ENCODE data around the gene ZDHHC6.

DNA sequence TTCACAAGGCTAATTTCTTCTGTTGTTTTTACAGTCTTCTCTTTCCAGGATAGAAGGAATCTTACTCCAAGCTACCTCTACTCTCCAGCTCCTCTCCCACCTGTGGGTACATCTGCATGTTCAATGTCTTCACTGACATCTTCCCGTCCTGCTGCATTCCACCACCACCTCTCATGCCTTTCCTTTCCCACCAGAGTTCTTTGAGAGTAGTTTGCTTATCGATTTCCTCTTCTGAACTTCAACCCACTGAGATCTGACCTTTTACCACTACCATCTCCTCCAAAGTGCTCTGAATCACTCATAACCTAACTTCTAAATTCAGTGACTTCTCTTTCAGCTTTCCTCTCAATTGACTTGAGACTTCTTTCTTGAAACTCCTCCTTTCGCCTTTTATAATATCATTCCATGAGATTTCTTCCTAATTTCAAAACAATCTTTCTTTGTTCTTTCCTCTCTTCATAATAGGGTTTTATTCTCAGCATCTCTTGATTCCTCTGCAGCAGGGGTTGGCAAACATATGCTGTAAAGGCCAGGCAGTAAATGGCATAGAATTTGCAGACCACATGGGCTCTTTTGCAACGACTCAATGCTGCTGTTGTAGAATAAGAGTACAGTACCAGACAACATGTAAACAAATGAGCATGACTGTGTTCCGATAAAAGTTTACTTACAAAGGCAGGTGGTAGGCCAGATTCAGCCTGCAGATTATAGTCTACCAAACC lies 50.7 kb downstream of the ZDHHC6 start:
- no peak for TF ChIP-seq SMC3 (IDR thresholded peaks at IDR 0.05)
- TF ChIP-seq, protein P1, sequence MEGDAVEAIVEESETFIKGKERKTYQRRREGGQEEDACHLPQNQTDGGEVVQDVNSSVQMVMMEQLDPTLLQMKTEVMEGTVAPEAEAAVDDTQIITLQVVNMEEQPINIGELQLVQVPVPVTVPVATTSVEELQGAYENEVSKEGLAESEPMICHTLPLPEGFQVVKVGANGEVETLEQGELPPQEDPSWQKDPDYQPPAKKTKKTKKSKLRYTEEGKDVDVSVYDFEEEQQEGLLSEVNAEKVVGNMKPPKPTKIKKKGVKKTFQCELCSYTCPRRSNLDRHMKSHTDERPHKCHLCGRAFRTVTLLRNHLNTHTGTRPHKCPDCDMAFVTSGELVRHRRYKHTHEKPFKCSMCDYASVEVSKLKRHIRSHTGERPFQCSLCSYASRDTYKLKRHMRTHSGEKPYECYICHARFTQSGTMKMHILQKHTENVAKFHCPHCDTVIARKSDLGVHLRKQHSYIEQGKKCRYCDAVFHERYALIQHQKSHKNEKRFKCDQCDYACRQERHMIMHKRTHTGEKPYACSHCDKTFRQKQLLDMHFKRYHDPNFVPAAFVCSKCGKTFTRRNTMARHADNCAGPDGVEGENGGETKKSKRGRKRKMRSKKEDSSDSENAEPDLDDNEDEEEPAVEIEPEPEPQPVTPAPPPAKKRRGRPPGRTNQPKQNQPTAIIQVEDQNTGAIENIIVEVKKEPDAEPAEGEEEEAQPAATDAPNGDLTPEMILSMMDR (IDR thresholded peaks at IDR 0.05) = no peak
- no peak for TF ChIP-seq ZC3H11A (IDR thresholded peaks at IDR 0.05)
- TF ChIP-seq, protein P2, sequence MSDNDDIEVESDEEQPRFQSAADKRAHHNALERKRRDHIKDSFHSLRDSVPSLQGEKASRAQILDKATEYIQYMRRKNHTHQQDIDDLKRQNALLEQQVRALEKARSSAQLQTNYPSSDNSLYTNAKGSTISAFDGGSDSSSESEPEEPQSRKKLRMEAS (IDR thresholded peaks at IDR 0.05) = no peak
- no peak for TF ChIP-seq RAD21 (conservative IDR thresholded peaks at IDR 0.05 in 1 of 2, IDR thresholded peaks at IDR 0.05 in 1 of 2)
- TF ChIP-seq KDM1A (IDR thresholded peaks at IDR 0.05; ENCODE audit: low read depth) = no peak
- TF ChIP-seq, protein P3, sequence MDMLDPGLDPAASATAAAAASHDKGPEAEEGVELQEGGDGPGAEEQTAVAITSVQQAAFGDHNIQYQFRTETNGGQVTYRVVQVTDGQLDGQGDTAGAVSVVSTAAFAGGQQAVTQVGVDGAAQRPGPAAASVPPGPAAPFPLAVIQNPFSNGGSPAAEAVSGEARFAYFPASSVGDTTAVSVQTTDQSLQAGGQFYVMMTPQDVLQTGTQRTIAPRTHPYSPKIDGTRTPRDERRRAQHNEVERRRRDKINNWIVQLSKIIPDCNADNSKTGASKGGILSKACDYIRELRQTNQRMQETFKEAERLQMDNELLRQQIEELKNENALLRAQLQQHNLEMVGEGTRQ (IDR thresholded peaks at IDR 0.05) = no peak
- TF ChIP-seq MYC (IDR thresholded peaks at IDR 0.05; ENCODE audit: borderline replicate concordance, low read length) = no peak
- no peak for TF ChIP-seq EHF (CRISPR knock-in tag; IDR thresholded peaks at IDR 0.05)
- no peak for TF ChIP-seq ESRRA (IDR thresholded peaks at IDR 0.05; ENCODE audit: borderline replicate concordance, low read length)
- TF ChIP-seq CHD2 (IDR thresholded peaks at IDR 0.05; ENCODE audit: low read length, partially characterized antibody) = no peak
- no peak for TF ChIP-seq ZFP36 (IDR thresholded peaks at IDR 0.05; ENCODE audit: borderline replicate concordance, partially characterized antibody)
